Measurements from ENCODE around the gene ENAH. TPM values are rescaled to one million over a fixed set of nuclear protein-coding genes. Genes with fewer than 3 reads are reported as not detected.

ENAH gene
- total and polyA plus RNA-seq, 2 donors (not counting 1 experiment from before 2014, with no cell fraction given), result 85.0 to 210 TPM

DNA sequence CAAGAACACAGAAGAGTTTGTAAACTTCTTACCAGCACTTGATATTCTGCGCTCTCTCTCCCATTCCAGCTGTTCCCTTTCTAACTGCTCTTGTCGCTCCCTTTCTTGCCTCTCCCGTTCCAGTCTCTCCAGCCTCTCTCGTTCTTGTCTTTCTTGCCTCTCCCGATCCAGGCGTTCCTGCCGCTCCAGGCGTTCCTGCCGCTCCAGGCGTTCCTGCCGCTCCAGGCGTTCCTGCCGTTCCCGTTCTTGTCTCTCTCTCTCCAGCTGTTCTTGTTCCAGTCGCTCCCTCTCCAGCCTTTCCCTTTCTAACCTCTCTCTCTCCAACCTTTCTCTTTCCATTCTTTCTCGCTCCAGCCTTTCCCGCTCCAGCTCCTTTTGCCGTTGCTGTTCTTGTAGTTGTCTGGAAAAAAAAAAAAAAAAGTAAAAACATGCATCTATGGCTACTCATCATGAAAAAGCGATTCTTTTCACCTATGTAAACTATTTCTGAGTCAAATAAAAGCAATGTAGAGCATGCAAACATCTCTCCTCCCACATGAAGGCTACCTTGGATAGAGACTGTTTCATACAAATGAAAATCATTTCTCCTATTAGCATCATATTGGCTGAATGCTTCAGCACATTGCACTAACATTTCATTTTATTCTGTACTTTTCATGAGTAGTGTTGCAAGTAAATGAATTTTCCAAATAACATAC is 133.6 kb downstream of the ENAH start:
- Histone ChIP-seq H3K4me3 (replicated peaks in 1 of 4; ENCODE audit: control extremely low read depth in 1 of 4, insufficient read depth in 1 of 4, low read depth in 3 of 4, low read length in 4 of 4) (peak overlapping the region in 3 of 4 experiments; percentile 19 to 38 (median 22)), H3K27ac (ENCODE audit: insufficient read depth, low read length) (no peak overlapping the region), H3K79me2 (ENCODE audit: control insufficient read depth, insufficient read depth, low read length) (no peaks in the 10 kb centered on the region), H3K36me3 (ENCODE audit: control insufficient read depth, insufficient read depth, low read length) (peaks cover 5% of the 10 kb centered on the region), H3K9ac (ENCODE audit: insufficient read depth, low read length) (no peak overlapping the region), H3K27me3 (ENCODE audit: control insufficient read depth, insufficient read depth, low read length) (no peaks in the 10 kb centered on the region), H3K4me1 (ENCODE audit: control insufficient read depth, extremely low read depth, insufficient read depth, low read length) (no peaks in the 10 kb centered on the region), H3K9me3 (ENCODE audit: control insufficient read depth, insufficient read depth, low read depth, low read length) (no peaks in the 10 kb centered on the region), H3K4me2 (ENCODE audit: extremely low read depth, insufficient read depth, low read length) (peak overlapping the region; percentile 33), H2AFZ (ENCODE audit: low read length) (no peak overlapping the region), H4K20me1 (ENCODE audit: control insufficient read depth, extremely low read depth, insufficient read depth, low read length) (no peaks in the 10 kb centered on the region)
- no peak for TF ChIP-seq EZH2 (IDR thresholded peaks at IDR 0.05; ENCODE audit: low read length, missing control alignments)
- TF ChIP-seq, protein P1, sequence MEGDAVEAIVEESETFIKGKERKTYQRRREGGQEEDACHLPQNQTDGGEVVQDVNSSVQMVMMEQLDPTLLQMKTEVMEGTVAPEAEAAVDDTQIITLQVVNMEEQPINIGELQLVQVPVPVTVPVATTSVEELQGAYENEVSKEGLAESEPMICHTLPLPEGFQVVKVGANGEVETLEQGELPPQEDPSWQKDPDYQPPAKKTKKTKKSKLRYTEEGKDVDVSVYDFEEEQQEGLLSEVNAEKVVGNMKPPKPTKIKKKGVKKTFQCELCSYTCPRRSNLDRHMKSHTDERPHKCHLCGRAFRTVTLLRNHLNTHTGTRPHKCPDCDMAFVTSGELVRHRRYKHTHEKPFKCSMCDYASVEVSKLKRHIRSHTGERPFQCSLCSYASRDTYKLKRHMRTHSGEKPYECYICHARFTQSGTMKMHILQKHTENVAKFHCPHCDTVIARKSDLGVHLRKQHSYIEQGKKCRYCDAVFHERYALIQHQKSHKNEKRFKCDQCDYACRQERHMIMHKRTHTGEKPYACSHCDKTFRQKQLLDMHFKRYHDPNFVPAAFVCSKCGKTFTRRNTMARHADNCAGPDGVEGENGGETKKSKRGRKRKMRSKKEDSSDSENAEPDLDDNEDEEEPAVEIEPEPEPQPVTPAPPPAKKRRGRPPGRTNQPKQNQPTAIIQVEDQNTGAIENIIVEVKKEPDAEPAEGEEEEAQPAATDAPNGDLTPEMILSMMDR (conservative IDR thresholded peaks at IDR 0.05 in 1 of 2, IDR thresholded peaks at IDR 0.05 in 1 of 2; ENCODE audit: low read depth in 1 of 2, low read length in 2 of 2), result no peak
- DNase-seq (ENCODE audit: low read depth in 2 of 2), result peak; percentile 9 to 29

DNA sequence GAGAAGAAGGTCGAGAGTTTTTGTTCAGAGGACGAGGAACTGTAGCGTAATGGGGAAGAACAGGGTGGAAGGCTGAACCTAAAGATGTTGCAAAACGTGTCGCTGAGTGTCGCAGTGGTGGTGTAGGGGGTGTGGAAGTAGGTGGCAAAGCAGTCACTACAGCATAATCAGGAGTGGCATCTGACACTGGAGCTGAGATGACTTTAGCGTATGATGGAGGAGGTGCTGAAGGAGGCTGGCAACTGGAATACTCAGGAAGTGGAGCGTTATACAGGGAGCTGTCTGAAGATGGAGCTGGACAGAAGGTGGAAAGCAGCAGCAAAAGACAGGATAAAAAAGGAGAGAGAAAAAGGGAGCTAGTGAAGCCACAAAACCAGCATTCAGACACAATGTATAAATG is 135.2 kb downstream of the ENAH start:
- no peaks in the 10 kb centered on the region for H3K9me3 ChIP-seq (ENCODE audit: control insufficient read depth, insufficient read depth, low read depth, low read length)
- no peak overlapping the region for H3K4me2 ChIP-seq (ENCODE audit: extremely low read depth, insufficient read depth, low read length)
- H3K27me3 ChIP-seq (ENCODE audit: control insufficient read depth, insufficient read depth, low read length), result no peaks in the 10 kb centered on the region
- no peak overlapping the region for H3K9ac ChIP-seq (ENCODE audit: insufficient read depth, low read length)
- H3K36me3 ChIP-seq (ENCODE audit: control insufficient read depth, insufficient read depth, low read length), result peaks cover 5% of the 10 kb centered on the region
- no peak for TF ChIP-seq EZH2 (IDR thresholded peaks at IDR 0.05; ENCODE audit: low read length, missing control alignments)
- TF ChIP-seq, protein P1 (conservative IDR thresholded peaks at IDR 0.05 in 1 of 2, IDR thresholded peaks at IDR 0.05 in 1 of 2; ENCODE audit: low read depth in 1 of 2, low read length in 2 of 2), result no peak
- peak in 1 of 2 donors; percentile 7 for DNase-seq (ENCODE audit: low read depth in 2 of 2)
- H2AFZ ChIP-seq (ENCODE audit: low read length), result no peak overlapping the region
- no peak overlapping the region for H3K4me3 ChIP-seq (replicated peaks in 1 of 4; ENCODE audit: control extremely low read depth in 1 of 4, insufficient read depth in 1 of 4, low read depth in 3 of 4, low read length in 4 of 4)
- H3K27ac ChIP-seq (ENCODE audit: insufficient read depth, low read length), result no peak overlapping the region
- no peaks in the 10 kb centered on the region for H4K20me1 ChIP-seq (ENCODE audit: control insufficient read depth, extremely low read depth, insufficient read depth, low read length)
- no peaks in the 10 kb centered on the region for H3K79me2 ChIP-seq (ENCODE audit: control insufficient read depth, insufficient read depth, low read length)
- no peaks in the 10 kb centered on the region for H3K4me1 ChIP-seq (ENCODE audit: control insufficient read depth, extremely low read depth, insufficient read depth, low read length)

DNA sequence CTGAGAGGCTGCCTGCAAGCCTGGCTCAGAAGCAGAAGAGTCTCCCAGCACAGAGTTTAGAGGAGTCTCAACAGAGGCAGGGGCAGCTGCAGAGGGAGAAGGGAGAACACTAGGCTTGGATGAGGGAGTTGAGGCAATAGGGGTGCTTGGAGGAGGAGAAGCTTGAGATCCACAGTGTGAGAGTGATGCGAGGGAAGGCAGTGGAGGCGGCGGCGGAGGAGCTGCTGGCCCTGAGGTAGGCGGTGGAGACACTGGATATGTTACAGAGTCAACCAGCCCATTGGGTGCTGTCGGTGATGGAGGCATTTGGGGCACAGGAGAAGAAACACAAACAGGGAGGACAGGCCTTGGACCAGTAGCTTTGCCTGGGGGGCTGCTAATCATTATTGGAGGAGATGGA is 135.7 kb downstream of the ENAH start:
- H3K9me3 ChIP-seq (ENCODE audit: control insufficient read depth, insufficient read depth, low read depth, low read length), result no peaks in the 10 kb centered on the region
- H3K27me3 ChIP-seq (ENCODE audit: control insufficient read depth, insufficient read depth, low read length), result no peaks in the 10 kb centered on the region
- no peak for DNase-seq (ENCODE audit: low read depth in 2 of 2)
- H3K36me3 ChIP-seq (ENCODE audit: control insufficient read depth, insufficient read depth, low read length), result peaks cover 5% of the 10 kb centered on the region
- H2AFZ ChIP-seq (ENCODE audit: low read length), result no peak overlapping the region
- TF ChIP-seq EZH2 (IDR thresholded peaks at IDR 0.05; ENCODE audit: low read length, missing control alignments), result no peak
- TF ChIP-seq, protein P1 (conservative IDR thresholded peaks at IDR 0.05 in 1 of 2, IDR thresholded peaks at IDR 0.05 in 1 of 2; ENCODE audit: low read depth in 1 of 2, low read length in 2 of 2), result no peak
- no peaks in the 10 kb centered on the region for H3K79me2 ChIP-seq (ENCODE audit: control insufficient read depth, insufficient read depth, low read length)
- no peaks in the 10 kb centered on the region for H3K4me1 ChIP-seq (ENCODE audit: control insufficient read depth, extremely low read depth, insufficient read depth, low read length)
- H3K9ac ChIP-seq (ENCODE audit: insufficient read depth, low read length), result no peak overlapping the region
- H3K27ac ChIP-seq (ENCODE audit: insufficient read depth, low read length), result no peak overlapping the region
- H3K4me3 ChIP-seq (replicated peaks in 1 of 4; ENCODE audit: control extremely low read depth in 1 of 4, insufficient read depth in 1 of 4, low read depth in 3 of 4, low read length in 4 of 4), result no peak overlapping the region
- H3K4me2 ChIP-seq (ENCODE audit: extremely low read depth, insufficient read depth, low read length), result no peak overlapping the region
- H4K20me1 ChIP-seq (ENCODE audit: control insufficient read depth, extremely low read depth, insufficient read depth, low read length), result no peaks in the 10 kb centered on the region

Measured in fibroblast of lung (primary cell).